B cell (primary cell): ENCODE results near the gene SALL3. TPM values are rescaled to one million over a fixed set of nuclear protein-coding genes. Genes with fewer than 3 reads are reported as not detected.

Source experiments
- ATAC-seq: fragments of 200-7000 bp; cut with Tn5 transposase; one replicate; pipeline ENCODE4 v1.10.0; 2021; ENCODE audit warnings: low read depth, mild to moderate bottlenecking, moderate number of reproducible peaks, moderate library complexity
- CTCF ChIA-PET: fragments of 350-600 bp; sonication (Branson Sonifier 250); formaldehyde crosslinking; loops from one replicate; lab custom pipeline; 2021; ENCODE audit warnings: antibody characterized with exemption, inconsistent platforms; lab: Charles Lee
- POLR2A ChIA-PET: fragments of 350-600 bp; sonication (Branson Sonifier 250); formaldehyde crosslinking; loops from one replicate; lab custom pipeline; 2021; ENCODE audit warnings: antibody characterized with exemption; lab: Charles Lee
- DNase-seq: peaks from one replicate; pipeline ENCODE4 v3.0.0; 2013
- H2AFZ ChIP-seq: 2 replicates; pipeline ENCODE4 v1.6.1; 2012; ENCODE audit warnings: mild to moderate bottlenecking, low read depth, low read length; ENCODE audit not compliant: insufficient read depth, poor library complexity, severe bottlenecking
- H3K27ac ChIP-seq, 2 donors: 1 replicate in 1 of 2; 2 replicates in 1 of 2; pipeline ENCODE4 v1.5.1; 2012 to 2013; ENCODE audit warnings: low read length in 2 of 2, mild to moderate bottlenecking in 2 of 2, moderate library complexity in 1 of 2
- H3K27me3 ChIP-seq, 4 experiments: fragments of 200-600 bp in 1 of 4; sonication (generic) in 1 of 4; replicated peaks in 1 of 4; 1 replicate in 2 of 4; 2 replicates in 2 of 4; pipeline versions ENCODE4 v1.6.1 to v1.7.0; 2013 to 2016; ENCODE audit warnings: low read length in 3 of 4, mild to moderate bottlenecking in 2 of 4, mixed read lengths in 1 of 4, moderate library complexity in 1 of 4; ENCODE audit not compliant: insufficient read depth in 4 of 4, control insufficient read depth in 3 of 4; ENCODE audit errors: control extremely low read depth in 1 of 4
- H3K36me3 ChIP-seq, 2 experiments: replicated peaks in 1 of 2; 1 replicate in 1 of 2; 2 replicates in 1 of 2; pipeline versions ENCODE4 v1.6.1 to v1.7.1; 2013; ENCODE audit warnings: low read length in 1 of 2; ENCODE audit not compliant: insufficient read depth in 2 of 2, control insufficient read depth in 1 of 2; ENCODE audit errors: control extremely low read depth in 1 of 2, extremely low read depth in 1 of 2
- H3K4me1 ChIP-seq, 2 donors: fragments of 200-600 bp in 1 of 2; sonication (generic) in 1 of 2; 1 replicate in 1 of 2; 2 replicates in 1 of 2; pipeline versions ENCODE4 v1.5.1 to v1.6.1; 2013 to 2017; ENCODE audit warnings: low read length in 2 of 2; ENCODE audit not compliant: control insufficient read depth in 2 of 2, insufficient read depth in 2 of 2
- H3K4me2 ChIP-seq: replicated peaks from 2 replicates; pipeline ENCODE3; 2012; ENCODE audit warnings: mild to moderate bottlenecking, low read depth, low read length; ENCODE audit not compliant: poor library complexity, severe bottlenecking
- H3K4me3 ChIP-seq, 5 experiments: fragments of 200-600 bp in 1 of 5; sonication (generic) in 1 of 5; 1 replicate in 3 of 5; 2 replicates in 2 of 5; pipeline versions ENCODE4 v1.5.1 to v1.7.0; 2011 to 2016; ENCODE audit warnings: low read length in 4 of 5, mild to moderate bottlenecking in 4 of 5, low read depth in 2 of 5, control low read depth in 1 of 5, moderate library complexity in 1 of 5; ENCODE audit not compliant: insufficient read depth in 1 of 5; ENCODE audit errors: control extremely low read depth in 1 of 5, extremely low read depth in 1 of 5
- H3K79me2 ChIP-seq: fragments of 200-600 bp; sonication (generic); one replicate; pipeline ENCODE4 v1.6.0; 2016; ENCODE audit warnings: low read length; ENCODE audit not compliant: control insufficient read depth, insufficient read depth
- H3K9ac ChIP-seq: fragments of 200-600 bp; sonication (generic); 2 replicates; pipeline ENCODE4 v1.6.1; 2017; ENCODE audit warnings: mild to moderate bottlenecking, low read length, moderate library complexity
- H3K9me3 ChIP-seq, 3 donors: one replicate each; pipeline versions ENCODE4 v1.6.1 to v1.7.1; 2013; ENCODE audit warnings: low read length in 2 of 3; ENCODE audit not compliant: control insufficient read depth in 2 of 3, insufficient read depth in 1 of 3; ENCODE audit errors: control extremely low read depth in 1 of 3
- H4K20me1 ChIP-seq: 2 replicates; pipeline ENCODE4 v1.6.0; 2012; ENCODE audit warnings: mild to moderate bottlenecking, low read length; ENCODE audit not compliant: insufficient read depth, control insufficient read depth, poor library complexity, severe bottlenecking
- H3K27ac Mint-ChIP-seq: one replicate; pipeline ENCODE4 v1.8.0; 2021; ENCODE audit warnings: mixed read lengths
- H3K27me3 Mint-ChIP-seq: one replicate; pipeline ENCODE4 v1.8.0; 2021; ENCODE audit warnings: mixed read lengths
- H3K4me1 Mint-ChIP-seq: one replicate; pipeline ENCODE4 v1.8.0; 2021; ENCODE audit warnings: mixed read lengths
- H3K4me3 Mint-ChIP-seq: one replicate; pipeline ENCODE4 v1.8.0; 2021; ENCODE audit warnings: mixed read lengths
- H3K9me3 Mint-ChIP-seq: one replicate; pipeline ENCODE4 v1.8.0; 2022; ENCODE audit warnings: mixed read lengths; ENCODE audit not compliant: insufficient read depth
- CTCF ChIP-seq: fragments of 200-600 bp; IDR thresholded peaks from one replicate; pipeline ENCODE4 v1.8.0; 2022; ENCODE audit warnings: antibody characterized with exemption, mild to moderate bottlenecking
- EZH2 ChIP-seq: IDR thresholded peaks from 2 replicates; pipeline ENCODE4 v1.6.1; 2012; ENCODE audit warnings: borderline replicate concordance, low read depth, mild to moderate bottlenecking, moderate library complexity, low read length; ENCODE audit not compliant: insufficient read depth, poor library complexity, severe bottlenecking
- WGBS: methylation state at CpG from one replicate; pipeline ENCODE4 v1.1.5; 2013; ENCODE audit warnings: missing lambda C conversion rate; ENCODE audit not compliant: insufficient coverage; 5-methylcytosine and 5-hydroxymethylcytosine counted together
- intact Hi-C: fragments of 100-400 bp; cut with micrococcal nuclease; formaldehyde crosslinking; loops from one replicate; pipeline ENCODE4 v1.10.0; 2022
- polyA plus RNA-seq: library from polyadenylated mRNA; depleted of rRNA; stranded (reverse); fragments of >200 nt; gene quantifications from 2 replicates; pipeline ENCODE4 v1.2.3, GENCODE V29; 2012
- total RNA-seq, 2 donors: library from RNA; stranded (reverse); fragments of 120-200 nt in 1 of 2; gene quantifications; 1 replicate in 1 of 2; 2 replicates in 1 of 2; pipeline versions ENCODE4 v1.2.3 to v1.2.4, GENCODE V29; 2013 to 2022

Gene SALL3
- total and polyA plus RNA-seq, 2 donors (not counting 1 experiment from before 2014, with no cell fraction given): not detected

GRCh38 chr18:78971511-78972245 lies 7.9 kb upstream of the SALL3 start:
- Histone ChIP-seq H3K9me3 (peaks cover 0 to 21% (median 0%) of the 10 kb centered on the region in 3 donors), H4K20me1 (no peaks in the 10 kb centered on the region), H3K36me3 (no peaks in the 10 kb centered on the region), H3K4me3 (no peak overlapping the region), H3K27me3 (peaks cover 2 to 51% (median 19%) of the 10 kb centered on the region in 4 experiments), H3K79me2 (no peaks in the 10 kb centered on the region), H2AFZ (no peak overlapping the region), H3K4me2 (no peak overlapping the region), H3K27ac (no peak overlapping the region), H3K4me1 (peaks cover 4 to 5% of the 10 kb centered on the region in 2 donors), H3K9ac (no peak overlapping the region)
- 90% methylated on average over 14 of the region's 15 CpGs for WGBS
- no peaks in the 10 kb centered on the region for H3K9me3 Mint-ChIP-seq
- DNase-seq: no peak
- ATAC-seq: no peak
- H3K4me1 Mint-ChIP-seq: peaks cover 4% of the 10 kb centered on the region
- H3K4me3 Mint-ChIP-seq: no peak overlapping the region
- no peak overlapping the region for H3K27ac Mint-ChIP-seq
- no peak for TF ChIP-seq CTCF
- no peak for TF ChIP-seq EZH2
- intact Hi-C loops: no loop called here
- peaks cover 56% of the 10 kb centered on the region for H3K27me3 Mint-ChIP-seq
- ChIA-PET CTCF (no interaction called here), POLR2A (no interaction called here)

GRCh38 chr18:78972385-78972918 lies 7.2 kb upstream of the SALL3 start:
- CTCF ChIA-PET: no interaction called here
- H3K4me2 ChIP-seq: no peak overlapping the region
- H2AFZ ChIP-seq: no peak overlapping the region
- no peaks in the 10 kb centered on the region for H3K36me3 ChIP-seq
- H3K4me3 ChIP-seq: no peak overlapping the region
- H3K9ac ChIP-seq: no peak overlapping the region
- DNase-seq (no peak), ATAC-seq (no peak)
- Mint-ChIP-seq H3K4me3 (no peak overlapping the region), H3K9me3 (no peaks in the 10 kb centered on the region), H3K27ac (no peak overlapping the region), H3K4me1 (peaks cover 8% of the 10 kb centered on the region), H3K27me3 (peaks cover 64% of the 10 kb centered on the region)
- H3K9me3 ChIP-seq: peaks cover 0 to 25% (median 0%) of the 10 kb centered on the region in 3 donors
- POLR2A ChIA-PET: no interaction called here
- 64% methylated on average over 16 of the region's 16 CpGs for WGBS
- no peaks in the 10 kb centered on the region for H3K79me2 ChIP-seq
- TF ChIP-seq CTCF (no peak), EZH2 (no peak)
- H4K20me1 ChIP-seq: no peaks in the 10 kb centered on the region
- H3K27me3 ChIP-seq: peaks cover 2 to 54% (median 25%) of the 10 kb centered on the region in 4 experiments
- no peak overlapping the region for H3K27ac ChIP-seq
- intact Hi-C loops: no loop called here
- H3K4me1 ChIP-seq: peaks cover 4 to 5% of the 10 kb centered on the region in 2 donors
